Mesothelial cell of epicardium (in vitro differentiated cells): ENCODE data around the gene GYG1. TPM values are rescaled to one million over a fixed set of nuclear protein-coding genes. Genes with fewer than 3 reads are reported as not detected.

Experiments
- DNase-seq, 2 experiments: peaks; one replicate each; pipeline ENCODE4 v3.0.0; 2021; ENCODE audit warnings: low spot score in 2 of 2; ENCODE audit not compliant: unreplicated experiment in 2 of 2
- H3K27ac Mint-ChIP-seq: 2 replicates; pipeline ENCODE4 v1.8.0; 2021; ENCODE audit warnings: mixed read lengths
- H3K27me3 Mint-ChIP-seq: 2 replicates; pipeline ENCODE4 v1.8.0; 2021; ENCODE audit warnings: low read depth, mixed read lengths
- H3K36me3 Mint-ChIP-seq: 2 replicates; pipeline ENCODE4 v1.8.0; 2021; ENCODE audit warnings: mixed read lengths
- H3K4me1 Mint-ChIP-seq: 2 replicates; pipeline ENCODE4 v1.8.0; 2021; ENCODE audit warnings: mixed read lengths
- H3K4me3 Mint-ChIP-seq: 2 replicates; pipeline ENCODE4 v1.8.0; 2021; ENCODE audit warnings: mild to moderate bottlenecking, moderate library complexity, mixed read lengths
- H3K9me3 Mint-ChIP-seq: 2 replicates; pipeline ENCODE4 v1.8.0; 2021; ENCODE audit warnings: mixed read lengths
- CTCF ChIP-seq: fragments of 200-600 bp; sonication (generic); IDR thresholded peaks from one replicate; pipeline ENCODE4 v1.5.0; 2021; ENCODE audit warnings: antibody characterized with exemption; ENCODE audit not compliant: unreplicated experiment
- total RNA-seq: library from RNA; stranded (reverse); gene quantifications from 3 replicates; pipeline ENCODE4 v1.2.1, GENCODE V29; 2021

GYG1 gene
- total RNA-seq, 1 donor from 2014 or later, result 20.9 TPM

DNA sequence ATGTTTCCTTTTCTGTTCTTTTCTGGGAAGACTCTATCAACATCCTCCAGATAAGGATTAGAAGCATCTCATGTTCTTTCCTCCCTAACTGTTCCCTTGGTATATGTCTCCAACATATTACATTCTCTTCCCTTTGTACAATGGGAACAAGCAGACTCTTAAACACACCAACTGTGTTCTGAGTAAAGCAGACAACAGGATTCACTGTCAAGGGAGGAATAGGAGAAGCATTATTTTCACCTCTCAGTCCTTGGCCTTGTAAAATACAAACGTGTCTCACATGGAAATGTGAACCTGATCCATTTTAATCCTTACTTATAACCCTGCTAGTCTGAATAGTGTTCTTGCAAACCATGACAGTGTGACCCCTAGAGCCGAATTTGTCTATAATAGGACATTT, 19.6 kb downstream of the GYG1 start:
- Mint-ChIP-seq H3K4me1 (peaks cover 5% of the 10 kb centered on the region), H3K27ac (no peak overlapping the region), H3K27me3 (no peaks in the 10 kb centered on the region), H3K4me3 (no peak overlapping the region), H3K36me3 (peaks cover 25% of the 10 kb centered on the region), H3K9me3 (no peaks in the 10 kb centered on the region)
- no peak for TF ChIP-seq CTCF
- DNase-seq, result no peak

DNA sequence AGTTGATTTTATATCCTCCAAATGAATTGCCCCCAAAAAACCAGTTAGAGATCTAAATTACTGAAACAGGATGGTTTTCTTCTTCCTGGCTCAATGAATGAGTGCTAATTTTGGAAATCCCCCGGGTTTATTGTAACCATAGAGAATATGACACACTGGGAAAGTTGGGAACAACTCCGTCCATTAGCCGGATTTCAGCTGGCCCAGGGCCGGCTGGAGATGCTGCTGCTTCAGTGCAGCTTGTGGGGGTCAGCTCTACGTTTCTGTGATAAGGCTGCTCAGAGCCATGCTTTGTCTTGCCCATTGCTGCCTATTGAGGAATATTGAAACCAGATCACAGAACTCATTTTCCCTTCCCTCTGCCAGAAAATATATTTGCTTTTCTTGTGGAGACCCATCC, 20.3 kb downstream of the GYG1 start:
- H3K9me3 Mint-ChIP-seq, result no peaks in the 10 kb centered on the region
- TF ChIP-seq CTCF, result no peak
- DNase-seq, result no peak
- peaks cover 5% of the 10 kb centered on the region for H3K4me1 Mint-ChIP-seq
- H3K27me3 Mint-ChIP-seq, result no peaks in the 10 kb centered on the region
- H3K4me3 Mint-ChIP-seq, result no peak overlapping the region
- H3K27ac Mint-ChIP-seq, result no peak overlapping the region
- peaks cover 27% of the 10 kb centered on the region for H3K36me3 Mint-ChIP-seq

- H3K27me3 Mint-ChIP-seq, result no peaks in the 10 kb centered on the region
- no peak overlapping the region for H3K4me3 Mint-ChIP-seq
- peaks cover 5% of the 10 kb centered on the region for H3K4me1 Mint-ChIP-seq
- H3K27ac Mint-ChIP-seq, result no peak overlapping the region
- no peaks in the 10 kb centered on the region for H3K9me3 Mint-ChIP-seq
- no peak for DNase-seq
- peaks cover 22% of the 10 kb centered on the region for H3K36me3 Mint-ChIP-seq
- TF ChIP-seq CTCF, result no peak
Measured at GRCh38 chr3:149013726-149014125, 22.4 kb downstream of the GYG1 start.

- TF ChIP-seq CTCF, result no peak
- H3K4me1 Mint-ChIP-seq, result peaks cover 5% of the 10 kb centered on the region
- no peak overlapping the region for H3K4me3 Mint-ChIP-seq
- no peak overlapping the region for H3K27ac Mint-ChIP-seq
- peaks cover 16% of the 10 kb centered on the region for H3K36me3 Mint-ChIP-seq
- DNase-seq, result no peak
- no peaks in the 10 kb centered on the region for H3K9me3 Mint-ChIP-seq
- H3K27me3 Mint-ChIP-seq, result no peaks in the 10 kb centered on the region
Measured at GRCh38 chr3:149015393-149015792, 24.1 kb downstream of the GYG1 start.

- no peaks in the 10 kb centered on the region for H3K9me3 Mint-ChIP-seq
- peaks cover 11% of the 10 kb centered on the region for H3K36me3 Mint-ChIP-seq
- no peak overlapping the region for H3K27ac Mint-ChIP-seq
- H3K4me3 Mint-ChIP-seq, result no peak overlapping the region
- TF ChIP-seq CTCF, result no peak
- no peaks in the 10 kb centered on the region for H3K4me1 Mint-ChIP-seq
- no peak for DNase-seq
- H3K27me3 Mint-ChIP-seq, result no peaks in the 10 kb centered on the region
Measured at GRCh38 chr3:149016242-149016641, 24.9 kb downstream of the GYG1 start.
